Measurements from ENCODE around the gene SEC63. TPM values are rescaled to one million over a fixed set of nuclear protein-coding genes. Genes with fewer than 3 reads are reported as not detected.
"Not testable (repeated sequence)": the region's sequence is repeated elsewhere in the genome, so short reads cannot be mapped to it uniquely, and the experiment has no call there.

The SEC63 gene
- polyA plus RNA-seq, 6 donors from 2014 or later, result 30.3 to 57.6 (median 37.1) TPM

DNA sequence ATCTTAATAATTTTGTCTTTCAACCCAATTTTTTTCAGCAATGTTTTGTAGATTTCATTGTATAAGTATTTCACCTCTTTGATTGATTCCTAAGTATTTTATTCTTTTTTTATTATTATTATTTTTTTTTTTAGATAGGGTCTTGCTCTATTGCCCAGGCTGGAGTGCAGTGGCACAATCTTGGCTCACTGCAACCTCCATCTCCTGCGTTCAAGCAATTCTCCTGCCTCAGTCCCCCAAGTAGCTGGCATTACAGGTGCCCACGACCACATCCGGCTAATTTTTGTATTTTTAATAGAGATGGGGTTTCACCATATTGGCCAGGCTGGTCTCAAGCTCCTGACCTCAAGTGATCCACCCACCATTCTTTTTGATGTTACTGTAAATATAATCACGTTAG, 97.0 kb downstream of the SEC63 start:
- not testable (repeated sequence) for H3K4me3 Mint-ChIP-seq; H3K4me1 Mint-ChIP-seq; DNase-seq; H3K27me3 Mint-ChIP-seq; H3K36me3 Mint-ChIP-seq; ATAC-seq (ENCODE audit: low read depth in 2 of 2); H3K27ac Mint-ChIP-seq; H3K9me3 Mint-ChIP-seq

DNA sequence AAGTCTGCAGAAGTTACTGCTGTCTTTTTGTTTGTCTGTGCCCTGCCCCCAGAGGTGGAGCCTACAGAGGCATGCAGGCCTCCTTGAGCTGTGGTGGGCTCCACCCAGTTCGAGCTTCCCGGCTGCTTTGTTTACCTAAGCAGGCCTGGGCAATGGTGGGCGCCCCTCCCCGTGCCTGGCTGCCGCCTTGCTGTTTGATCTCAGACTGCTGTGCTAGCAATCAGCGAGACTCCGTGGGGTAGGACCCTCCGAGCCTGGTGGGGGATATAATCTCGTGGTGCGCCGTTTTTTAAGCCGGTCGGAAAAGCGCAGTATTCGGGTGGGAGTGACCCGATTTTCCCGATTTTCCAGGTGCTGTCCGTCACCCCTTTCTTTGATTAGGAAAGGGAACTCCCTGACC, 97.9 kb downstream of the SEC63 start:
- H3K27me3 Mint-ChIP-seq; H3K36me3 Mint-ChIP-seq; H3K27ac Mint-ChIP-seq; H3K4me1 Mint-ChIP-seq; H3K9me3 Mint-ChIP-seq; DNase-seq; H3K4me3 Mint-ChIP-seq; ATAC-seq (ENCODE audit: low read depth in 2 of 2): not testable (repeated sequence)

DNA sequence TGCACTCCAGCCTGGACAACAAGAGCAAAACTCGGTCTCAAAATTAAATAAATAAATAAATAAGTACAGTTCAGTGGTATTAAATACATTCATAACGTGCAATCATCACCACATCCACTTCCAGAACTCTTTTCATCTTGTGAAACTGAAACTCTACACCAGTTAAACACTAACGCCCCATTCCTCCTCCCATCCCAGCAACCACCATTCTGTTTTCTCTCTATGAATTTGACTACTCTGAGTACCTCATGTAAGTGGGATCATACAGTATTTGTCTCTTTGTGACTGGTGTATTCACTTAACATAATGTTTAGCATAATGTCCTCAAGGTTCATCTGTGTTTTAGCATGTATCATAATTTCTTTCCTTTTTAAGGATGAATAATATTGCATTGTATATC, 104.8 kb downstream of the SEC63 start:
- no peak overlapping the region for H3K27ac Mint-ChIP-seq

DNA sequence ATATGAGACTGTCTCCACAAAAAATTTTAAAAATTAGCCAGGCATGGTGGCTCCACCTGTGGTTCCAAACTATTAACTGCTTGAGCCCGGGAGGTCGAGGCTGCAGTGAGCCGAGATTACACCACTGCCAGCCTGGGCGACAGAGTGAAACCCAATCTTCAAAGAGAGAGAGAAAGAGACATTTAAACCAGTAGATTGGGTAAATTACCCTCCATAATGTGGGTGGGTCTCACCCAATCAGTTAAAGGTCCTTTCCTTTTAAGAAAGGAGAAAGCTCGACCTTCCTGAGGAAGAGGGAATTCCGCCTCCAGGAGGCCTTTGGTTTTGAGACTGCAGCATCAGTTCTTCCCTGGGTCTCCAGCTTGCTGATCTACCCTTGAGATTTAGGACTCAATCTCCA, 108.7 kb downstream of the SEC63 start:
- ATAC-seq (ENCODE audit: low read depth in 2 of 2) (no peak), DNase-seq (no peak)
- Mint-ChIP-seq H3K27me3 (peaks cover 0 to 5% (median 4%) of the 10 kb centered on the region in 3 donors), H3K27ac (peak overlapping the region in 1 of 6 donors; percentile 20), H3K9me3 (peaks cover 0 to 5% (median 0%) of the 10 kb centered on the region in 7 donors), H3K4me1 (peaks cover 11 to 22% (median 13%) of the 10 kb centered on the region in 3 donors), H3K4me3 (peak overlapping the region in 2 of 8 donors; percentile 24 to 34), H3K36me3 (no peaks in the 10 kb centered on the region)

More for the DNA sequence above, 104.8 kb downstream of the SEC63 start:
- Mint-ChIP-seq H3K4me3 (no peak overlapping the region), H3K36me3 (no peaks in the 10 kb centered on the region), H3K9me3 (peaks cover 0 to 6% (median 0%) of the 10 kb centered on the region in 7 donors), H3K4me1 (peaks cover 6 to 11% (median 6%) of the 10 kb centered on the region in 3 donors), H3K27me3 (no peaks in the 10 kb centered on the region)
- no peak for DNase-seq
- no peak for ATAC-seq (ENCODE audit: low read depth in 2 of 2)

DNA sequence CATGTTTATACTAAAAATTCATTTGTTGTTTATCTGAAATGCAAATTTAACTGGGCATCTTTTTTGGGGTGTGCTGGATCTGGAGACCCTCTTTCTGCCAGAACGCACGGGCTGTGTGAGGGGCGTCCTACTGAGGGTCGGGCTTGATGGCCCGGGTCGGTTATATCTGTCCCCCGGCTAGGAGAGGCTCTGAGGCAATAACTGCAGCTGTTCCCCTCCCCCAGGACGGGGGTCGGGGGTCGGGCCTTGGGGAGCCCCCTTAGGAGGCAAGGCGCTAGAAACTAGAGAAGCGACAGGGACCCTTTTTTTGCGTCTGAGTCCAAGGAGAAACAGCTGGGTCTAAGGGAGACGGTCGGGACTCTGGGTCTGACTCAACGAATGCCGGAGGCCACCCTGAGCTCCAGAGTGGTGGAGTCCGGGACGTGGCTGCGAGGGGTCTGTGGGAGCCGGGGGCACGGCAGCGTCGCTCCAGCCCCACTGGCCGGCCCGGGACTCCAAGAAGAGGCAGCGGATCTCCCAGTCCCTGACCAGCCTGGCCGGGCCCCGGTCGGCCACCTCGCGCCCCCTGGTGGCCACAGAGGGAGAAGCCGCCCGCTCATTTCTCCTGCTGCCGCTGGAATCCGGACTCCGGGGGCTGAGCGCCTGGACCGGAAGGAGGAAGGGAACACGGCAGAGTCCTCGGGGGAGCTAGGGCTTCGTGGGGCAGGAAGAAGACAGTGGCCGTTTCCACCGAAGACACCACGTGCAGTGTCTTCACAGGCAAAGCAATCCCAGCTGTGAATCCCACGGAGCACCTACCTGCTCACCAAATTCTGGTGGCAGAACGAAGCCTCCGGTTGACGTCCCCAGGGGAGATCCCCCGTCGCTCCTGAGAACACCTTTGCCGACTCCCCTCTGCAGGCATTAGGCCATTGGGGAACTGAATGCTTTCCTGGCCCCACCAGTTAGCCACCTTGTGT, 109.9 kb downstream of the SEC63 start:
- ATAC-seq (ENCODE audit: low read depth in 2 of 2), result peak; percentile 84 to 88

DNA sequence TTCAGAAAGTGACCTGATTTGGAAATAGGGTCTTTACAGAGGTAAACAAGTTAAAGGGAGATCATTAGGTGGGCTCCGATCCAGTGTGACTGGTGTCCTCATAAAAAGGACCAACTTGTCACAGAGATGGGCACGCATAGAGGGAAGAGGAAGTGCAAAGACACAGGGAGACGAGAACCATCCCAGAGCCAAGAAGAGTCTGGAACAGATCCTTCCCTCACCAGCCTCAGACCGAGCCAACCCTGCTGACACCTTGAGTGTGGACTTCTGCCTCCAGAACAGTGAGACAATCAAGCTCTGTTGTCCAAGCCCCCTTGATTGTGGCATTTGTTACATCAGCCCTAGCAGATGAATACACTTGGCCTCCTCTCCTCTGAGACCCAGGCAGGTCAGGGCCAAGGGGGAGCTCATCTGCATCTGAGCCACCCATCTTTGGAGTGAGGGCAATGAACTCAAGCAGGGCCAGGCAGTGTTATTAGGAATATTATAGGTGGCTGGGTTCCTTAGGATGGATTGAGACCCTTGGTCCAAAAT, 111.7 kb downstream of the SEC63 start:
- Mint-ChIP-seq H3K9me3 (no peaks in the 10 kb centered on the region), H3K4me1 (peaks cover 11 to 17% (median 13%) of the 10 kb centered on the region in 3 donors), H3K36me3 (no peaks in the 10 kb centered on the region), H3K4me3 (peak overlapping the region in 3 of 8 donors; percentile 19 to 69 (median 43)), H3K27me3 (peaks cover 4 to 5% (median 5%) of the 10 kb centered on the region in 3 donors), H3K27ac (peak overlapping the region in 2 of 6 donors; percentile 15 to 39)
- DNase-seq (no peak), ATAC-seq (ENCODE audit: low read depth in 2 of 2) (no peak)

More for the DNA sequence above, 109.9 kb downstream of the SEC63 start:
- no peaks in the 10 kb centered on the region for H3K9me3 Mint-ChIP-seq
- peak; percentile 72 for DNase-seq
- H3K4me1 Mint-ChIP-seq, result peaks cover 11 to 17% (median 13%) of the 10 kb centered on the region in 3 donors
- peak overlapping the region; percentile 79 to 92 (median 88) for H3K4me3 Mint-ChIP-seq
- H3K36me3 Mint-ChIP-seq, result no peaks in the 10 kb centered on the region
- H3K27me3 Mint-ChIP-seq, result peaks cover 4 to 5% (median 5%) of the 10 kb centered on the region in 3 donors
- peak overlapping the region in 3 of 6 donors; percentile 79 to 97 (median 88) for H3K27ac Mint-ChIP-seq

DNA sequence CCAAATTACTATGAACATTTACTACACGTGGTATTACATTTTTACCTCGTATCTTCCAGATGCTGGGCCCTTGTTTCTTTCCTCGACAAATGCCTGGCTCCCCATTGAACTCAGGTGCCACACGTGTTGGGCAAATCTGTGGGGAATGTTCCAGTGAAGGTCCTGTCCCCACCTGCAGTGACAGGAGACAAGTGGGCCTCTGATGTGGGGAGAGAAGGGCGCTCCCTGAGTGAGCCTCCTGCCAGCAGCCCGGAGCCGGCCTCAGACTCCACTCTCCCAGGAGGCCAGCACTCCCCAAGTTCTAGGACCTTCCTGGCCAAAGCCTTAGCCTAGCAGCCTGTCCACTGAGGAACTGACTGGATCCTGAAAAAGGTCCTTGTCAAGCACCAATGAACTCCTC, 112.2 kb downstream of the SEC63 start:
- ATAC-seq (ENCODE audit: low read depth in 2 of 2), result no peak
- DNase-seq, result no peak
- Mint-ChIP-seq H3K36me3 (no peaks in the 10 kb centered on the region), H3K27ac (no peak overlapping the region), H3K9me3 (no peaks in the 10 kb centered on the region), H3K4me1 (peaks cover 11 to 17% (median 13%) of the 10 kb centered on the region in 3 donors), H3K27me3 (peaks cover 4 to 5% (median 5%) of the 10 kb centered on the region in 3 donors), H3K4me3 (no peak overlapping the region)

DNA sequence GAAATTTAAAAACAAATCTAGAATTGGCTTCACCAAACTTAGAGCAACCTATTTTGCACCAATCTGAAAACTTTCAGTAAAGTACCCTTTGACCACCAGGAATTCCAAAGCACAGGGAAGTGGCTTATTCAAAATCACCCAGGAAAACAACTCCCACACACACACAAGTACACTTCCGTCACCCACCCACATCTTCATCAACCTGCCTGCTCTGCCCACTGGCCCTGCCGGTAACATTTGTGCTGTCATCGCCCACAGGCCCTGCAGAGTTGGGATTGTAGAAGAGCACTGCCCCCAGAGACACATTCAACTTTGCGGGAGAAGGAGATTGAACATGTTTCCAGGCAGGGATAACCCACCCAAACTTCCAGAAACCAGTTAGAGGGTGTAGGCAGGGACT, 114.6 kb downstream of the SEC63 start:
- Mint-ChIP-seq H3K9me3 (no peaks in the 10 kb centered on the region), H3K36me3 (no peaks in the 10 kb centered on the region), H3K27ac (peak overlapping the region in 1 of 6 donors; percentile 29), H3K27me3 (peaks cover 4 to 5% (median 5%) of the 10 kb centered on the region in 3 donors), H3K4me3 (no peak overlapping the region), H3K4me1 (peaks cover 6 to 12% (median 9%) of the 10 kb centered on the region in 3 donors)
- DNase-seq, result no peak
- ATAC-seq (ENCODE audit: low read depth in 2 of 2), result no peak

DNA sequence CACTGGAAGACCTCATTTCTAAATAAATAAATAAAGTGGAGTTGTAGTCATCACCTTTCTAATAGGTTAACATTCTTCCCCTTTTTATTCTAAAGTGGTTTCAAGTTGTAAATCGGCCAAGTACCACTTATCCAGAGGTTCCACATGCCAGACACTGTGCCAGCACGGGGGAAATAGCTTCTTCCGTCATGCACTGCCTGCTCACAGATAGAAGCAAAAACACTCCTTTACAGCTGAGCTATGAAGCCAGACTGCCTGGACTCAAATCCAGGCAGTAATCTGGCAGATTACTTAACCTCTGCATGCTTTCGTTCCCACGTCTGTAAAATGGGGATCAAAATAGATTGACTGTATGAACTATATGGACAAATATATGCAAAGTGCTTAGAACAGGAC, 116.7 kb downstream of the SEC63 start:
- peaks cover 3 to 5% (median 5%) of the 10 kb centered on the region in 3 donors for H3K27me3 Mint-ChIP-seq
- ATAC-seq (ENCODE audit: low read depth in 2 of 2) (no peak), DNase-seq (no peak)
- H3K36me3 Mint-ChIP-seq, result no peaks in the 10 kb centered on the region
- no peak overlapping the region for H3K4me3 Mint-ChIP-seq
- no peaks in the 10 kb centered on the region for H3K9me3 Mint-ChIP-seq
- no peak overlapping the region for H3K27ac Mint-ChIP-seq
- no peaks in the 10 kb centered on the region for H3K4me1 Mint-ChIP-seq

DNA sequence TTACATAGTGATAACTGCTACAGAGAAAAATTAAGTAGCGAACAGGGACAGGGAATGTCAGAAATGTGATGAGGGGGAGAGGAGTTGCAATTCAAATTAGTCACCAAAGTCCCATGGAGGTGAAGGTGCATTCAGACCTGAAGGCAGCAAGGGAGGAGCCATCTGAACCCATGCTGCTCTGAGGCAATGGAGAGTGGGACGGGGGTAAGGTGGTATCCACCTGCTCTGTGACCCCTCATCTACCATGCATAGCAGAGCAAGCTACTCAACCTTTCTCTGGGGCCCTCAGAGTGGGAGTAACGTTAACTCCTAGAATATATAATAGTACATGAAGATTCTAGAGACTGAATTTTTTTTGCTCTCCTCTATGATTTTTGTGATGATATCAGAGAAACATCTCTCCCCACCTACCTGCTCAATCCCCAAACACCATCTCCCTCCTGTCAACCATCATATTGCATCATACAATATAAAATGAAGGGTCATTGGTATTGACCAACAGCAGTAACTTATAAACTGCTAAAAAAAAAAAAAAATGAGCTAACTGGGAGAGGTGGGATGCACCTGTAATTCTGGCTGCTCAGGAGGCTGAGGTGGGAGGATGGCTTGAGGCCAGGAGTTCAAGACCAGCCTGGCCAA, 117.3 kb downstream of the SEC63 start:
- DNase-seq, result no peak
- H3K27ac Mint-ChIP-seq, result peak overlapping the region in 2 of 6 donors; percentile 3 to 57

DNA sequence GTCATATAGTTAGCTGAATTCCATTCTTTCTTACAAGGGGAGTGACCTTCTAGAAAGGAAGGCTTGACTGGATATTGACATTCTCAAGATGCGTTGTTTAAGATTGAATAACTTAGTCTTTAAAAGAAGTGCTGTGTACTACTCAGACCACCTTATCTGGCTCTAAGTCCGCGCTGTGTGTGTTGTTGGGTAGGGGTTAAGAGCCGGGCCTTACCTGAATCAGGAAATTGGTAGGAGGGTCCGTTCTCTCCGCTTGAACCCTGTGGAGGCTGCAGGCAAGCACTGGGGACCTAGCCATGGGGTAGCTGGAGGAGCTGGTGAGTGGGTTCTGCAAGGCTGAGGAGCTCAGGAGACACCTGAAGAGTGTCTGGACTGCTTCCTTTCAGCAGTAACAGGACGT, 124.9 kb downstream of the SEC63 start:
- Mint-ChIP-seq H3K9me3 (no peaks in the 10 kb centered on the region), H3K27ac (peak overlapping the region in 1 of 6 donors; percentile 0), H3K27me3 (no peaks in the 10 kb centered on the region), H3K4me1 (peaks cover 0 to 2% (median 0%) of the 10 kb centered on the region in 3 donors), H3K4me3 (no peak overlapping the region), H3K36me3 (no peaks in the 10 kb centered on the region)
- no peak for DNase-seq
- no peak for ATAC-seq (ENCODE audit: low read depth in 2 of 2)

More for the DNA sequence above, 117.3 kb downstream of the SEC63 start:
- Mint-ChIP-seq H3K4me1 (no peaks in the 10 kb centered on the region), H3K9me3 (no peaks in the 10 kb centered on the region), H3K4me3 (no peak overlapping the region), H3K27me3 (peaks cover 0 to 5% (median 5%) of the 10 kb centered on the region in 3 donors), H3K36me3 (no peaks in the 10 kb centered on the region)
- no peak for ATAC-seq (ENCODE audit: low read depth in 2 of 2)

DNA sequence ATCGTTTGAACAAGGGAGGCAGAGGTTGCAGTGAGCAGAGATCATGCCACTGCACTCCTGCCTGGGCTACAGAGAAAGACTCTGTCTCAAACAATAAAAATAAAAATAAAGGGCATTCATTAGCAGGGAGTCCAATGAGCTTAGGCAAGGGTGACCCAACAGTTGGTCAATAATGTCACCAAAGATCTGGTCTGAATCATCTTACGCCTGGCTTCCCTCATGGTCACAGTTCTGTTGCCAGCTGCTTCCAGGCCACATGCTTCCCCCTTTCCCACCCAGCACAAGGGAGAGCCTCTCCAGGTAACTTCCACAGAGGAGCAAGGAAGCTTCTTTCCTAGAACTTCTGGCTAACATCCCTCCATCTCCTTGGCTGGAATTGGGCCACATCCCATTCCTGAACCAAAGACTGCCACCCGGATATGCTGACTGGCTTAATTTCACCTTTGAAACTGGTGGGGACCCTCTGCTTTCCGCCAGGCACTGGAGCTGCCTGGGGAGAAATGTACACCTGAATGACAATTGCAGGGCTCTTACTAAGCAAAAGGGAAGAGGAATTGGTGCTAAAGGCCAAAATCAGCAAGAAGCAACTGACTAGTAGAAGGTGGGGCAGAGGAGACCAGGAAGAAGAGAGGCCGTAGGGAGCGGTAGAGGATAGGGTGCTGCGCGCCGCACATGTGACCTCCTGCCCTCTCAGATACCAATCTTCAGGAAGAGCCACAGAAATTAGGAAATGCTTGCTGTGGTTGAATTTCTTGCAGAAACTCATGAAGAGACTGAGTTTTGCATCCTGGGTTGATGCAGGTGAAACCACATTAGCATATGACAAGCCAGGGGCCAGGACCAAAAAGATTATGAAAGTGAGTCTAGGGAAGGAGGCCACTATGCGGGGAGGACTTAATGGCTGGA, 125.6 kb downstream of the SEC63 start:
- Mint-ChIP-seq H3K27ac (peak overlapping the region in 3 of 6 donors; percentile 0 to 58 (median 56)), H3K9me3 (no peaks in the 10 kb centered on the region)
- DNase-seq, result no peak

More for the DNA sequence above, 125.6 kb downstream of the SEC63 start:
- no peak for ATAC-seq (ENCODE audit: low read depth in 2 of 2)
- Mint-ChIP-seq H3K4me3 (no peak overlapping the region), H3K4me1 (peaks cover 0 to 4% (median 3%) of the 10 kb centered on the region in 3 donors), H3K27me3 (no peaks in the 10 kb centered on the region), H3K36me3 (no peaks in the 10 kb centered on the region)

Data from naive B cell (primary cell).